HEK293T (cell line): Measurements from ENCODE around the gene ZNF385B.

ENCODE experiments used
- ARNT ChIP-seq: fragments of 450-650 bp; IDR thresholded peaks from 2 replicates; pipeline ENCODE4 v1.6.1; 2017; ENCODE audit warnings: mild to moderate bottlenecking
- CTBP1 ChIP-seq: fragments of 450-650 bp; IDR thresholded peaks from 2 replicates; pipeline ENCODE4 v1.6.1; 2016; ENCODE audit warnings: borderline replicate concordance
- SP1 ChIP-seq: fragments of 450-650 bp; IDR thresholded peaks from 2 replicates; pipeline ENCODE4 v1.6.1; 2017
- ZNF384 ChIP-seq: fragments of 450-650 bp; IDR thresholded peaks from 2 replicates; pipeline ENCODE4 v1.6.1; 2016

GRCh38 chr2:179837408-179837807, 24.0 kb downstream of the ZNF385B start:
- no peak for TF ChIP-seq ZNF384
- TF ChIP-seq ARNT = no peak
- no peak for TF ChIP-seq SP1
- TF ChIP-seq CTBP1 = no peak
